Hypothalamus (tissue), 51 donors: ENCODE measurements around the gene BORCS8.
"Not testable (repeated sequence)": the region's sequence is repeated elsewhere in the genome, so short reads cannot be mapped to it uniquely, and the experiment has no call there.

Source experiments
- DNase-seq, 51 donors: peaks; one replicate each; lab custom pipeline; 2025; lab: John Stamatoyannopoulos, UW

Gene BORCS8

DNA sequence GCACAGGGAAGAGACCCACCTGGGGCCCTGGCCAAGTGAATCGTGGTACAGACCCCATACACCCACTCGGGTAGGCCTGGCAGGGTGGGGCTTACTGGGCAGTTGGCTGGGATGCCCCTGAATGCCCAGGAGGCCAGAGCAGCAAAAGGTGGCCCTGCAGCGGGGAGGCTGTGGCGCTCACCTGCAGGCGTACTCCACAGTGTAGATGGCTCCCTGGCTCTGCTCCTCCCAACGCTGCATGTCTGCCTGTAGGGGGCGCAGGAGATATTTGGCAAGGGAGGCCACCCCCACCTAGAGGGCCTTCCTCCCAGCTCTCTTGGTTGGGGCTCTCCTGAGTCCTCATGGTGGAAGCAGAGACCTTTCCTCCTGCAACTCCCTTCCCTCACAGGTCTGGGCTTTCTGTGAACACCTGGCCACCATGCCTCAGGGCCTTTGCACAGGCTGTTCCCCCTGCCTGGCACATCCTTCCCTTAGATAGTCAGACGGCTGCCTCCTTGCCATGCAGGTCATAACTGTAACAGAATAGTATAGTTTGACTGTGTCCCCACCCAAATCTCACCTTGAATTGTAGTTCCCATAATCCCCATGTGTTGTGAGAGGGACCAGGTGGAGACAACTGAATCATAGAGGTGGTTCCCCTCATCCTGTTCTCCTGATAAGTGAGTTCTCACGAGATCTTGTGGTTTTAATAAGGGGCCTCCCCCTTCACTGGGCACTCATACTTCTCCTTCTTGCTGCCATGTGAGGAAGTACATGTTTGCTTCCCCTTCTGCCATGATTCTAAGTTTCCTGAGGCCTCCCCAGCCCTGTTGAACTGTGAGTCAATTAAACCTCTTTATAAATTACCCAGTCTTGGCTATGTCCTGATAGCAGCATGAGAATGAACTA is 5.9 kb downstream of the BORCS8 start:
- peak in 1 of 51 donors; percentile 16 for DNase-seq

DNA sequence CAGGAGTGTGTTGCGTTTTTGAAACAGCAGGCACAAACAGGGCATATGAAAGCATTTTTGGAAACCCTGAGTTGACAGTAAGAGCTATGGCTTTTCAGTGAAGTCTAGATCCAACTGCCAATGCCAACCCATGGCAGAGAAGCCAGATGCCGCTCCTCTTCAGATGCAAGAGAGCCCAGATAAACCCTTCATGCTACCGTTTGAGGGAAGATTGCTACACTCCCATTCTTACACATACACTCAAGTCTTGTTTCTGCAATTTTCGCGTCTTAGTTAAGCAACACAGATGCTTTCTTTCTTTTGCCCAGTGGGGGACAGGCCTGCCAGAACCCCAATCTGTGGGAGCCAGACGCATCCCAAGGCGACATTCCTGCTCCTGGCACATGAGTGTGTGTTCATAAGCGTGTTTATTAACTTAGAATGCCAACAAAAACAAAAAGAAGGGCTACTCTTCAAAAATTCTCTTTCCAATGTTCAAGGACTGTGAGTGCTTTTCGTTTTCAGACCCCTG is 10.4 kb downstream of the BORCS8 start:
- DNase-seq, result no peak

DNA sequence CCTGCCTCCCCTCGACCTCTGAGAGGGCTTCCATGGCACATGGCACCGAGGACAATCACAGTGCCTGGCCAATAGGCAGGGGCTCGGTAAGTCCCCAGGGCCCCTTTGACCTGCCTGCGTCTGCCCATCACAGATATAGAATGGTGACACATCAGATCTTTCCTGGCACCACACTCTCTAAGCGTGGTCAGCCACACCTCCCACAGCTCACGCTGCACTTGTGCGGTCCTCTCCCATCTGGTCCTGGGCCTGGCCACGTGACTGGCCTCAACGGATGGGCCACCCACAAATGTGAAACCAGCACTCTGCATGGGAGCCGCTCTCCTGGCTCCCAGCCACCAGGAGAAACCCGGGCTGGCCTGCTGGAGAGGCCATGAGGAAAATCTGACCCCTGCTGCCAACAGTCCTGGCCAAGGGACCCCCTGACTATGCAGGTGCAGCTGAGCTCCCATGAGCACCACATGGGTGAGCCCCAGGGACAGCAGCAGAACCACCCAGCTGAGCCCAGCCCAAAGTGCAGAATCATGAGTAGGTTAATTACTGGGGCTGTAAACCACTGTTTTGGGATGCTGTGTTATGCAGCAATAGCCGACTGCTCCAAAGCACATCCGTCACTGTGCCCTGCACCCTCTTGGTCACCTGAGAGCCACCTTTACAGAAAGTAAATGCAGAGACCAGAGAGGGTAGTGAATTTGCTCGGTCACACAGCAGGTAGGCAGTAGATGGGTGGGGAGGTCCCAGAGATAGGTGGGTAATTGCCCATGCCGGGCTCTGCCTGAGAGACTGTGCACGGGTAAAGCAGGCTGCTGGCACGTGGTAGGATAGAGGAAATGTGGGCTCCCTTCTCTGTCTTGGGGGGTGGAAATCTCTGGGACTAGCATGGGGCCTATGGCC is 12.2 kb downstream of the BORCS8 start:
- DNase-seq, result no peak

DNA sequence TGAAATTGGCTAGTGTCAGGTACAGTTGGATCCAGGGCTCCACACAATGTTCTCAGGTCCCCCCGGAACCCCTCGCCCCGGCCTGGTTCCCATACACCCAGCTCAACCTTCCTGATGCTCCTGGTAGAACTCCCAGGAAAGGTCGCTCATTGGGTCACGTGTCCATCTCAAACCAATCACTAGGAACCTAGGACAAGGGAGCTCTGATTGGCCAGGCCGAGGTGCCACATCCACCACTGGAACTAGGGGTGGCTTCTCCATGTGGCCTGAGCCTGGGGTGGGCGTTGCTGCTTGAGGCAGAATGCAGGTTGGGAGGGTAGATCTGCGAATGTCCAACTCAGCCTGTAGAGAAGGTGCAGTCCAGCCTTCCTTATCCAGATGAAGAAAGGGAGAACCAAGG is 15.0 kb downstream of the BORCS8 start:
- no peak for DNase-seq

DNA sequence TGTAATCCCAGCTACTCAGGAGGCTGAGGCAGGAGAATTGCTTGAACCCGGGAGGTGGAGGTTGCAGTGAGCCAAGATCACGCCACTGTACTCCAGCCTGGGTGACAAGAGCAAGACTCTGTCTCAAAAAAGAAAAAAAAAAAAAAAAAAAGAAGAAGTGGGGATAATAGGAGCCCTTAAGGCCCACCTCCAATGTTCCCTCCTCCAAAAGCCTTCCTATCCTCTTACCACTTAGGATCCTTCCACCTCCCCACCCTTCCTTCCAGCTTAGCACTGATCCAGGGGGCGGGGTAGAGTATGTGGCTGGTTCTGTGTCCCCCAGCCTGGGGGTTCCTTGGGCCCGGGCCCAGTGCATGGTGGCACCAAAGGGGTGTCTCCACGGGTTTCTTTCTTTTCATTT is 18.7 kb downstream of the BORCS8 start:
- not testable (repeated sequence) for DNase-seq

DNA sequence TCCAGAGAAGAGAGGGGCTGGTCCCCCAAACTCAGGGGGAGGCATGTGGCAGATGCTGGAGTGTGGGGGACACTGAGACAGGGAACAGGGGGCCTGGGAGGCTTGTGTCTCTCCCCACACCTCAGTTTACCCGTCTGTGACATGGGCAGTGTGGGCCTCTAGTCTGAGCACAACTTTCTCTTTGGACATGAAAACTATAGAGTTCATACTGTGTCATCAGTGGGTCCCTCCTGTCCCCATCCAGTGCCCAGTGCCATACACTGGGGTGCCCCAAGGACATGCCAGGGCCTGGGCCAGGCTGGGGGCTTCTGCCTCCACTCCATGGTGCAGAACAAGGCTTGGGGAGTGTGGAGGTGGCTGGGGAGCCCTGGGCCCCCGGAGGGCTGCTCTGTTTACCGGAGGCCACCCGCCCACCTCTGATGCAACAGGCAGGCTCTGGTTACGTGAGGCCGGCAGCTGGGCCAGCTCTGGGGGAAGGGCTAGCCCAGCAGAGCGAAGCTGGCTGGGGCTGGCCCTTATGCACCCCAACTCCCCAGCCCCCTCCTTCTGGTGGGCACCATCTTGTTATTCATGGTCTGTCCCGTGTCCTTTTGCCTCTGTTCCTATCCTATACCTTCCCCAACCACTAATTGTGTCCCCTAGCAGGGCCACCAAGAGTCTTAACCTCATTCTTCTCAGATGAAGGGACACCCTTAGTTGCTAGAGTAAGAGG is 20.0 kb downstream of the BORCS8 start:
- DNase-seq, result no peak

DNA sequence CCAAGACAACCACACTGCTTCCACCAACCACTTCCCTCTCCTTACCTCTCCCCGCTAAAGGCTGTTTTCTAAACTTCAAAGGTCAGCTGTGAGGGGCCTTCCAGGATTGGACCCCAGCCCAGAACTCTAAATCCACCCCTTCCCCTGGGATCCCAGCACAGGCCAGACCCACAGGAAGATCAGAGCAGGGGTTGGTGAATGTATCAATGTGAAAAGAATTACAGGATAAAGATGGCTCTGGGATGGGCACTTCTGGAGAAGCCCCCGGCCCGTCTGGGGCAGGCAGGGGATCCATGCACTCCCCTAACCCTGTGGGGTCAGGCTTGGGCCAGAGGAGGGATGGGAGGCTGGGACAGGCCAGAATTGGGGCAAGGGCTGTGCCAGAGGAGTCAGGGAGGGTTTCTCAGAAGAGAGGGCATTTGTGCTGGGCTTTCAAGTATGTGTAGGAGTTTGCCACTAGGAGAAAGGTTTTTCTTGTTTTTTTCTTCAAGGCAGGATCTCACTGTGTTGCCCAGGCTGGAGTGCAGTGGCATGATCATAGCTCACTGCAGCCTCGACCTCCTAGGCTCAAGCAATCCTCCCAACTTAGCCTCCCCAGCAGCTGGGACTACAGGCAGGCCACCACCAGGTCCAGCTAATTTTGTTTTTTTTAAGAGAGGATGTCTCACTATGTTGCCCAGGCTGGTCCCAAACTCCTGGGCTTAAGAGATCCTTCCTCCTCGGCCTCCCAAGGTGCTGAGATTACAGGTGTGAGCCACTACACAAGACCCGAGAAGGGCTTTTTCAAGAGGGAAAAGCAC is 20.9 kb downstream of the BORCS8 start:
- DNase-seq, result no peak

DNA sequence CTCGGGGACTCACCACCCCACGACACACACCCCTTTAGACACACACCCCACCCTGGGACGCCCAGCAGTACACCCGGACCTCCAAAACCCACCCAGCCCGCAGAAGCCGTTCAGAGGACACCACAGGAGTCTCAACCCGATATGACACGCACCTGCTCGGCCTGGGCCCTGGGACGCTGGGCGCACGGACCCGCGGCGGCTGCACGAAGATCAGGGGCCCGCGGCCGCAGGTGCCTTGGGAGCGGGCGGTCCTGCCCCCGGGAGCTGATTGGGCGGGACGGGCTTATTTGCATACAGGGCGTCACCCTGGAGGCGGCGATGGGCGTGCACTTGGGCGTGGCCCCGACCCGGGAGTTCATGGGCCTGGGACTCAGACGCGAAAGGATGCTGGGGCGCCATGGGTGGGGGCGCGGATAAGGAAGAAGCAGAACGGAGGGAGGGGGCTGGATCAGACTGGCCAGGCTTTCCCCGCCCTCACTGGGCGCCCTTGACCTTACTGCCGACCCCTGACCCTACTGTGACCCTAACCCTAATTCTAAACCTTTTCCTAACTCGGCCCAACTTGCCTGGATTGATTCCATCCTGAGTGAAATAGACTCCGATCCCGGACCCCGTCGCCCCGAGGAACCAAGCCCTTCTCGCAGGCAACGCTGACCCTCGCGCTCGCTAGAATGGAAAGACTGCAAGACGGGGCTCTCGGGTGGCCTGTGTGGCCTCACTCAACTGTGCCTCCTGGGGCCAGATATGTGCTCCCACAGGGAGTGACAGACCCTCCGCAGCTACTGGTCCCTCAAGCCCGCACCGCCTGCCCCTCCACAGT is 21.7 kb downstream of the BORCS8 start, which contains the start of gene MEF2B:
Gene MEF2B (minus strand): TSS at position 211 of the 820 bp plus-strand sequence. CDS start 19,528 bp downstream, outside the sequence.
- DNase-seq, result peak in 33 of 51 donors; percentile 1 to 76 (median 23)

DNA sequence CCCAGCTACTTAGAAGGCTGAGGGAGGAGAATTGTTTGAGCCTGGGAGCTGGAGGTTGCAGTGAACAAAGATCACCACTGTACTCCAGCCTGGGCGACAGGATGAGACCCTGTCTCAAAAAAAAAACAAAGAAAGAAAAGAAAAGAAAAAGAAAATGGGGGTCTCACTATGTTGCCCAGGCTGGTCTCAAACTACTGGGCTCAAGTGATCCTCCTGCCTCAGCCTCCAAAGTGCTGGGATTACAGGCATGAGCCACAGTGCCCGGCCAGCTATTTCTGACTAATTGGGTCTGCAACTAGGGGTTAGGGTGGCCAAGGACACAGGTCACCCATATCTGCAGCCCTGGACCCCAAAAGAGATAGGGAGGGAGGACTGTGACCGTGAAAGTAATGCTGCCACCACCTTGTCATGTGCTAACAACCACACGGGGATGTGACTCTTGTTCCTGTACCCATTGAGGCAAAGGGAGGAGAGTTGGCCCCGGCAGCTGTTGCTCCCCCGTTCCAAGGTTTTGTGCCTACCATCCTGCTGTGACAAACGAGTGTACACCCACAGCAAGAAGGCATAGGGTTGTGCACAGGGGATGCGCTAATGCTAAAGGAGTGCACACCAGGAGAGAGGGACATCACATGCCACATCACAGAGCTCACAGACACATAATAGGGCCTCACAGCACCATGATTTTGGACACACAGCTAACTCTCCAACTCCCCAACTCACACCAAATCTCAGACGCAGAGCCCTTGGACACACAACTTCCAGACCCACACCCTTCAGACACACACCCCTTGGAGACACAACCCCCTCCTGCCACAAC is 22.5 kb downstream of the BORCS8 start:
- DNase-seq, result no peak

DNA sequence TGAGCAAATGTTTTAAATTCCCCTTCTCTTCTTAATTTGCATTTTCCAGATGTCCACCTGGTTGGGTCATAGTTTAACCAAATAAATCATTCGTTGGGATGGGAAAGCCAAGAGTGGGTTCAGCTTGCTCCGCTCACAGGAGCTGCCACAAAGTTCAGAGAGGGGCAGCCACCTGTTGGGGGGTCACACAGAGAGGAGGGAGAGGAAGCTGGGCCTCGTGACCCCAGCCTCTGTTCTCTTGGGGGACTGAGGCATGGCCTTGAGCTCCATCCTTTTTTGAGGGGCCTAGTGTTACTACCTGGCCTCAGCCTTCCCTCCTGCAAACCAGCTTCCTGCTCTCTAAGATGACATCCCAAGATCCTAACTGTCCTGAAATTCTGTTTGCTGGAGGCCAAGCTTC is 24.3 kb downstream of the BORCS8 start:
- no peak for DNase-seq

DNA sequence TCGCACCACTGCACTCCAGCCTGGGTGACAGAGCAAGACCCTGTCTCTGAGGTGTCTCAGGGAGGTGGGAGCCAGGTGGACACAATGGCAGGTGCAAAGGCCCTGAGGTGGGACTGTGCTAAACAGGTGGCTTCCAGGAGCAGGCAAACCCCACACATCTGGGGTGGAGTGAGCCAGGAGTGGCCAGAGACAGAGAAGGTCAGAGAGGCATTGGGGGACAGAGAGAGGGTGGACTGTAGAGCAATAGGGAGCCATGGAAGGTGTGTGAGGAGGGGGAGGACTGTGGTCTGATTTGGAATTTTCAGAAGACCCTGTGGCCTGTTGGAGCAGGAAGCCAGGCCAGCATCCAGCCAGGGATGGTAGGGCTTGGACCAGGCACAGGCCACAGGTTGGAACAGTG is 26.6 kb downstream of the BORCS8 start:
- DNase-seq, result no peak

DNA sequence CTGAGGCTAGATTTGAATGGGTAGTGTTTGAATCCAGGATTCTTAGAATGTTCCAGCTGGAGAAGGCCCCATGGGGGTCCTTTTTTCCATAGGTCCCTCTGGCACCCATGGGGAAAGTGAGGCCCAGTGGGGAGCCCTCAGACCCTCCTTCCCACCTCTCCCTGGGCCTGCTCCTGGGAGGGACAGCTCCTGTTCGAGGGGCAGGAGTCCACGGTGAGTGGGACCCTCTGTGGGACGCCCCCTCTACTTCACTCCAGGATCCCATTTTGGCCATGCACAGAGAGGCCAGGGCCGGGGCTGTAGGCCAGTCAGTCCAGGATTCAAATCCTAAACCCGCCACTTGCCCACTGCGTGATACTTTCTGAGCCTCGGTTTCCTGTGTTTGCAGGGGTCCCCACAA is 29.5 kb downstream of the BORCS8 start:
- no peak for DNase-seq

DNA sequence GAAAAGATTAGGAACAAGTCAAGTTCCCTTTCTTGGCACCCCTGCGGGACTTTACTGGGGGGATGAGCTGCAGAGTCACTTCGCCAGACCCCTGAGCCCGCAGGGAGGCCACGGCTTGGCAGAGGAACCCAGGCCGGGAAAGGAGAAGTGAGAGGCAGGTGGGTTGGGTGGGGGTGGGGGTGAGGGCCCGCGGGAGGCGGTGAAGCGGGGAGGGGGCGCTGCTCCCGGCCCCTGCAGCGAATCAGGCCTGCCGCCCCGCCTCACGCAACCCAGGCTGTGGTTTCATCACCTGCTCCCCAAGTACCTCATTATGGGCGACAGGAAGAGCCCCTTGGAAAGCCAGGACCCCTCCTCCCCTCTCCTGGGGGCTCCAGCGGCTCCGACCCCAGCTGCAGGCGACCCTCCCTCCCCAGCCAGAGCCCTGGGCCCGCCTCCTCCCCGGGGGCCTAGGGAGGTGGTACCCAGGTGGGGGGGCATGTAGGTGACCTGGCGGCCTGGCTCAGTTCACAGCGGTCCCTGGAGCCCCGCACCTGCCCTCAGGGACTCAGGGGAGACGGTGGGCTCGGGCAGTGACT is 31.4 kb downstream of the BORCS8 start:
- no peak for DNase-seq

DNA sequence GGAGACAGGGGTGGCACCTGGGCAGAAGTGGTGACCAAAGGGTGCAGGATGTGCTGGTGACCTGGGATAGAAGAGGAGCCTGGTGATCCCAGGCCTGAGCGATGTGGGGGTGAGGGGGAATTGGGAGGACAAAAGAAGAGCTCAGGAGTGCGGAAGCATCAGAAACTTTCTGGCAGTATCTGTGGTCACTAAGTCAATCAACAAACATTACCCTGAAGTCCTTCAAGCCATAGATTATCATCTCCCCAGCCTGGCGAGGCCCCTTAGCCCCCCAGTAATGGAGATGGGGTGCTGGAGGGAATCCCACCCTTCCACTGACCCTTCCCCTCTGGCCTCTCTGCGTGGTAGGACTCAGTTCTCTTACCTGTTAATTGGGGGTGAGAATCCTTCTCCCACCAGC is 32.4 kb downstream of the BORCS8 start:
- DNase-seq, result no peak

DNA sequence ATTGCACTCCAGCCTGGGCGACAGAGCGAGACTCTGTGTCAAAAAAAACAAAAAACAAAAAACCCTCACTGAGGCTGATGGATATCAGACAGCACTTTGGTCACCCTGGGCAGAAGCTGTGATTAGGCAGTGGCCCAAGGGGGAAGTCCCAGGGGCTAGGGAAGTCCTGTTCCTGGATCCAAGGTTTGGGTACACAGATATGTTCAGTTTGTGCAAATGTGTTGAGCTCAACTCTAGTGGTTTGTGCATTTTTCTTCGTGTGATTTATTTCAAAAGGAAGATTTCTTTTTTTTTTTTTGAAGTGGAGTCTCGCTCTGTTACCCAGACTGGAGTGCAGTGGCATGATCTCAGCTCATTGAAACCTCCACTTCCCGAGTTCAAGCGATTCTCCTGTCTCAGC is 34.1 kb downstream of the BORCS8 start:
- no peak for DNase-seq

DNA sequence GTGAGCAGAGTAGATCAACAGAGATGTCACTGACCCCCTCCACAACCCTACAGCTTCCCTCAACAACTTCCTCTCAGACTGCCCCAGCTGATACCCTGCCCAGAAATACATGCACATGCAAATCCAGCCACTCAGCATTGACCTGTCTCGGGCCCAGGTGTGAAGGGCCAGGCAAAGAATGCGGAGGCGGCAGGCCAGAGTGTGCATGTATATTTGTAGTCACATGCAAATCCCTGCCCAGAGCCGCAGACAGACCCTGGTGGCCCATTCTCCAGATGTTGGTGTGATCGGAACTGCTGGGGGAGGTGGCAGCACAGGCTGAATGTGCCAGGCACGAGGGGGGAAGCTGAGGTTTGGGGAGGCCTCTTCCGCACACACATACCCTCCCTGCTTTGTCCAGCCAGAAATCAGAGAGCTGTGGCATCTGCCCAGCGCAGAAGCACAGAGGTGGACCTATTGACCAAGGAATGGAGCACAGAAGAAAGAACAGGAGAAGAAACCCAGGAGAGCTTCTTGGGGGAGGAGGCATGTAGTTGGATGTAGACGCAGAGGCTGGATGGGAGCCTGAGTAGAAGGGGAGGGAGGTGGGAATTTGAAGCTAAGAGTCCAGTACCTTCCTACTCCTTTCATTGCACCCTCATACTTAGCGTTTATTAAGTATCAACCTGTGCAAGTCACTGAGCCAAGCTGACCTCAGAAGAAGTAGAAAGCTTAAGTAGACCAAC is 36.3 kb downstream of the BORCS8 start:
- no peak for DNase-seq
